GM12875 (cell line): ENCODE data around the gene ACOT7.
"Not testable (repeated sequence)": the region's sequence is repeated elsewhere in the genome, so short reads cannot be mapped to it uniquely, and the experiment has no call there.

Source experiments
- H3K4me3 ChIP-seq: one replicate; pipeline ENCODE4 v1.5.1; 2011; ENCODE audit warnings: low read depth, low read length, control low read depth
- CTCF ChIP-seq: IDR thresholded peaks from 2 replicates; pipeline ENCODE4 v1.5.1; 2011; ENCODE audit warnings: low read depth, mild to moderate bottlenecking, control low read depth, inconsistent platforms, low read length, moderate library complexity, borderline replicate concordance; ENCODE audit not compliant: insufficient read depth

Gene ACOT7

GRCh38 chr1:6393400-6394187 is at the start of gene ACOT7:
TSS of gene ACOT7 (minus strand) at chr1:6393767. CDS start at chr1:6393399, 368 bp downstream.
- peak within 1 kb of the TSS; percentile 73 for H3K4me3 ChIP-seq
- TF ChIP-seq CTCF = no peak

- H3K4me3 ChIP-seq = no peak overlapping the region
- no peak for TF ChIP-seq CTCF
These were observed 48.0 kb upstream of the ACOT7 start for GRCh38 chr1:6441586-6441985.

- H3K4me3 ChIP-seq = no peak overlapping the region
- peak; percentile 22; the same call in 1 of the 2 replicates for TF ChIP-seq CTCF
These were observed 46.9 kb upstream of the ACOT7 start for GRCh38 chr1:6440198-6441126.

- no peak overlapping the region for H3K4me3 ChIP-seq
- TF ChIP-seq CTCF = peak; percentile 95
These were observed 44.5 kb upstream of the ACOT7 start for GRCh38 chr1:6438047-6438525.

GRCh38 chr1:6437012-6437700 is 43.6 kb upstream of the ACOT7 start:
- not testable (repeated sequence) for H3K4me3 ChIP-seq

GRCh38 chr1:6436277-6436676 is 42.7 kb upstream of the ACOT7 start:
- H3K4me3 ChIP-seq = not testable (repeated sequence)

GRCh38 chr1:6435547-6435946 is 42.0 kb upstream of the ACOT7 start:
- TF ChIP-seq CTCF = no peak
- H3K4me3 ChIP-seq = no peak overlapping the region
